RWPE2 (cell line): Measurements from ENCODE around the gene WRAP73.

ENCODE experiments used
- ATAC-seq: fragments of 200-7000 bp; cut with Tn5 transposase; 3 replicates; pipeline ENCODE4 v1.9.1; 2021; ENCODE audit warnings: low read depth
- DNase-seq: peaks from one replicate; pipeline ENCODE4 v3.0.0-alpha.2; 2020; ENCODE audit warnings: low spot score
- H3K27ac ChIP-seq: fragments of 450-650 bp; 2 replicates; pipeline ENCODE4 v1.5.1; 2017; ENCODE audit warnings: mild to moderate bottlenecking; ENCODE audit not compliant: poor library complexity, severe bottlenecking
- H3K27me3 ChIP-seq: fragments of 250-450 bp; sonication (Bioruptor Pico); 2 replicates; pipeline ENCODE4 v1.5.1; 2021; ENCODE audit warnings: mild to moderate bottlenecking, moderate library complexity; ENCODE audit not compliant: insufficient read depth, poor library complexity, severe bottlenecking
- H3K36me3 ChIP-seq: fragments of 250-450 bp; sonication (Bioruptor Pico); 2 replicates; pipeline ENCODE4 v1.5.1; 2020; ENCODE audit warnings: low read depth, mild to moderate bottlenecking, moderate library complexity
- H3K4me1 ChIP-seq: fragments of 250-450 bp; sonication (Bioruptor Pico); 2 replicates; pipeline ENCODE4 v1.5.1; 2021; ENCODE audit warnings: mild to moderate bottlenecking, moderate library complexity; ENCODE audit not compliant: insufficient read depth, poor library complexity, severe bottlenecking
- H3K4me3 ChIP-seq: fragments of 250-450 bp; sonication (Bioruptor Pico); 2 replicates; pipeline ENCODE4 v1.5.1; 2021; ENCODE audit warnings: mild to moderate bottlenecking, moderate library complexity; ENCODE audit not compliant: severe bottlenecking
- H3K9me3 ChIP-seq: fragments of 250-450 bp; sonication (Bioruptor Pico); 2 replicates; pipeline ENCODE4 v1.5.1; 2021; ENCODE audit warnings: mild to moderate bottlenecking, moderate library complexity; ENCODE audit not compliant: severe bottlenecking
- CTCF ChIP-seq: fragments of 450-650 bp; IDR thresholded peaks from one replicate; pipeline ENCODE4 v1.5.1; 2017; ENCODE audit warnings: mild to moderate bottlenecking, moderate library complexity; ENCODE audit not compliant: poor library complexity, severe bottlenecking

Gene WRAP73

DNA sequence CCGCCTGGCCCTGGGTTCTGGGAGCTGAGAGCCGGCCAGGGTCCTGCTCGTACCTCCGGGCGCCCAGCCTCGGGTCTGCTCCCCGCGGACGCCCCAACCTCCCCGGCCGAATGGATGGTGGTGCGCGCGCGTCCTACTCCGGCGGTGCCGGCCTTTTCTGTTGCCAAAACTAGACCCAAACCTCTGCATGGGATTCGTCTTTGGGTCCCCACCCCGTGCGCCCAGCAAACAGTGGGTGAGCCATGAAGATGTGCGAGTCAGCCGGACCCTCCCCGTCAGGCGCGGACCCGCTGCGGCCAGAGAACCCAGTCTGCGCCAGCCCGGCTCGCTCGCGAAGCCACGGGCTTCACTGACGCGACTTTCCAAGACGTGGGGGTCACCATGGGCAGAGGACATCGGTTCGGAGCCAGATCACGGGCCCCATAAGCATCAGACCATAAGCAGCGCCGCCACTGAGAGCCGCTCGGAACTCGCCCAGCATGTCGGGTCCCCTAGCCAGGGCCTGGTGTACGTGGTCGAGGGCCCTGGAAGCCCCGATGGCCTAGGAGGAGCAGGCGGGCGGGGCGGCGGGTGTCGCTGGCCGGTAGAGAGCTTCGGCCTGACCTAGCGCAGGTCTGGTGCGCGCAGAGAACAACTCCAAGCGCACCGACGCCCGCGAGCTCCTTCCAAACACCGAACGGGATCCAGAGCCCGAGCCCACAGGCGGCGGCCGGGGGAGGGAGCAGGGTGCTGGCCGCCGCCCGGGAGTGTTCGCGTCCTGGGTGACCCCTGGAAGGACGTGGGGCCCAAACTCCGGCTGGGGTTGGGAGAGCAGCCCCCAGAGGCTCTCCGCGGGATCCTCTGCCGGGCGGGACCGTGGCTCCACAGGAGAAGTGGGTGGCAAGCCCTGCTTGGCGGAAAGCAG is 1.4 kb upstream of the WRAP73 start:
- peaks cover 27% of the 10 kb centered on the region for H3K36me3 ChIP-seq
- DNase-seq (peak; percentile 55), ATAC-seq (no peak)
- peaks cover 7% of the 10 kb centered on the region for H3K4me1 ChIP-seq
- H3K27me3 ChIP-seq: peaks cover 48% of the 10 kb centered on the region
- H3K9me3 ChIP-seq: no peaks in the 10 kb centered on the region
- H3K4me3 ChIP-seq: peak overlapping the region; percentile 29
- H3K27ac ChIP-seq: no peak overlapping the region
- no peak for TF ChIP-seq CTCF

GRCh38 chr1:3650248-3651025 is 534 bp upstream of the WRAP73 start:
- H3K36me3 ChIP-seq: peaks cover 32% of the 10 kb centered on the region
- no peak for DNase-seq
- no peak for ATAC-seq
- H3K4me3 ChIP-seq: peak overlapping the region; percentile 74
- no peak for TF ChIP-seq CTCF
- H3K9me3 ChIP-seq: no peaks in the 10 kb centered on the region
- H3K27ac ChIP-seq: no peak overlapping the region
- H3K27me3 ChIP-seq: peaks cover 48% of the 10 kb centered on the region
- peaks cover 7% of the 10 kb centered on the region for H3K4me1 ChIP-seq

- Histone ChIP-seq H3K27me3 (peaks cover 16% of the 10 kb centered on the region), H3K27ac (no peak overlapping the region), H3K9me3 (no peaks in the 10 kb centered on the region), H3K4me1 (peaks cover 7% of the 10 kb centered on the region), H3K4me3 (no peak overlapping the region), H3K36me3 (peaks cover 37% of the 10 kb centered on the region)
- no peak for DNase-seq
- TF ChIP-seq CTCF: no peak
- ATAC-seq: no peak
Measured at GRCh38 chr1:3646596-3646995, 3.3 kb downstream of the WRAP73 start.

- ATAC-seq: no peak
Measured at GRCh38 chr1:3645666-3646355, 4.1 kb downstream of the WRAP73 start.

More at GRCh38 chr1:3645666-3646355, 4.1 kb downstream of the WRAP73 start:
- no peak overlapping the region for H3K4me3 ChIP-seq
- H3K4me1 ChIP-seq: peaks cover 7% of the 10 kb centered on the region
- no peak for TF ChIP-seq CTCF
- DNase-seq: no peak
- H3K36me3 ChIP-seq: peaks cover 37% of the 10 kb centered on the region
- H3K27me3 ChIP-seq: peaks cover 8% of the 10 kb centered on the region
- no peaks in the 10 kb centered on the region for H3K9me3 ChIP-seq
- H3K27ac ChIP-seq: no peak overlapping the region
